T-helper 1 cell treated with Interleukin-12 subunit alpha and Interleukin-12 subunit beta and Interleukin-4 antibody, amounts not matched to agents 30 ng/mL and 1 ng/mL, for 36 hours (primary cell): ENCODE results near the gene C3orf49. TPM values are rescaled to one million over a fixed set of nuclear protein-coding genes. Genes with fewer than 3 reads are reported as not detected.

Experiments used
- intact Hi-C: fragments of 100-400 bp; cut with micrococcal nuclease; formaldehyde crosslinking; loops from one replicate; pipeline ENCODE4 v1.15.1; 2024
- total RNA-seq: library from RNA; stranded (reverse); gene quantifications from 2 replicates; pipeline ENCODE4 v1.2.3, GENCODE V29; 2022

Gene C3orf49, protein sequence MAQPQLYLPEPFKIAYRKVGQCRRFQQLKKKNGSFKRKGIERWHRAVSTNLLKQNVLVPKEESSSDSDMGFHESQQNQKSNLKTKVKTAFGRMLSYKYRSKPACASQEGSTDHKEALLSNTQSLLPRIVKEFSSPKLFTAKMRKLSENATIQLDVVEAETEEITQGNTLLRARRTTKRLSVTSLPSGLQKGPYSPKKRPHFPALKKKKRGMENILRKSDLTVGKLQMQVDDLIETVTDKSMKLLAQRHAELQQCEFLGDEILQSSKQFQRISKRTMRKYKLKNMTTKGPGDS
- total RNA-seq, result not detected in 2 replicates

DNA sequence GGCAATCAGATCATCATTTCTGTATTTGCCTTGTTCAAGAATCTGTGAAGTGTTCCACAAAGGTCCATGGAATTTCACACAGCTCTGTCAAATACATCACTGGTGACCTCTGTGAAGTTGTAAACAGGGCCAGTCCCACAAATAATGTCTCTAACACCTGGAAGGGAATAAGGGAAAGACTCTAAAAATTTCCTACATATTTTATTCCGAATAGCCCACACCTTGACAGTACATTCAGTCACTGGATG, at the start of gene C3orf49:
TSS of gene C3orf49 (plus strand) at position 149 of the 248 bp plus-strand sequence. CDS start 173 bp downstream, outside the sequence.
- intact Hi-C loops, result loop anchor here (10.0 kb wide), 1 partner anchor 1484 kb away; no protein-coding TSS in a partner anchor

DNA sequence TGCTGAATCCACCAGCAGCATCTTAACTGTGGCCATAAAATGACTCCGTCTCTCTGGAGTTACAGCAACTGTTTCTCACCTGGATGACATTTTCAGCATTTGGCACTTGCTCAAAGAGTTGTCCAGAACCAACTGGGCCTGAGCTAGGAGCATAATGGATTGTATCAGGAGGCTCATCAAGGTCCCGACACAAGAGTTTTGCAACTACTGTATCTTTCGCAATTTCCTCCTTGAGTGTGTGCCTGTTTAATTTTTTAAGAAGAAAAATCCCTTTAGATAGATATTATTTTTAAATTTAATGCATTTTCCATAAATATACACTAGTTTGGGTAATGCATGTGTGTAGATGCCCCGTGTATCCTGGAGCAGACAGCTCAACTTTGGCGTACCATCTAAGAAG, 44.3 kb upstream of the C3orf49 start:
- intact Hi-C loops, result no loop called here

DNA sequence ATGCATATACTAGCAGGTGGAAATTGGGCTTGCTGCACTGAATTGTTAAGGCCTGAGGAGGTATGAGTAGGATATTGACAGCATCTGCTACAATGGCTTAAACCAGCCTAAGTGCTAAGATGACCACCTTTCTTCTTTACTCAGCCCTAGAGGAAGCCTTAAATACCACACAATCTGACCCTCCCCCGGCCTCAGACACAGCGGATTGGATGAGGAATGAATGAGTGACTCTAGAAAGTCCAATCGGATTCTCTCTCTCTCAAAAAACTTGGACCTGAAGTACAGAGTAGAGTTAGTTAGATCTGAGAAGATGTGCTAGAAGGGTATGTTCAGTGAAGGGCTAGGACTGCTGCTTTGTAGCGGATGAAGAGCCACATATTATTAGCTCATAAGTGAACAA, 39.9 kb upstream of the C3orf49 start:
- intact Hi-C loops, result no loop called here

DNA sequence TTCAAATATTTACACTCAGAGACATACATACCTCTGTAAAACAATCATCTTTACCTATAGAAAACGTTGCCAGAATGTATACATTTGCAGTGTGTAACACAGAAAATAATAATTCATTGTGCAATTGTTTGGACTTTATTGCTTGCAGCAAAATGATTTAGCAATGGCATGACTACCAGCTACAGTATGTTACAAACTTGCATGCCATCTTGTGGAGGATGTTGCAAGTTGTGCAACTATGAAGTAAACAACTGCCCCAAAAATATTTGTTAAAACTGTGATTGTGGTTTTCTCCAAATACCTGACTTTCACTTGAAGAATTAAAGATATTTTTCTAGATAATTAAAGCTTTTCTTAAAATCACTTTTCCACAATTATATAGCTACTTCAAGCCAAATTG, 27.1 kb upstream of the C3orf49 start:
- intact Hi-C loops, result no loop called here

DNA sequence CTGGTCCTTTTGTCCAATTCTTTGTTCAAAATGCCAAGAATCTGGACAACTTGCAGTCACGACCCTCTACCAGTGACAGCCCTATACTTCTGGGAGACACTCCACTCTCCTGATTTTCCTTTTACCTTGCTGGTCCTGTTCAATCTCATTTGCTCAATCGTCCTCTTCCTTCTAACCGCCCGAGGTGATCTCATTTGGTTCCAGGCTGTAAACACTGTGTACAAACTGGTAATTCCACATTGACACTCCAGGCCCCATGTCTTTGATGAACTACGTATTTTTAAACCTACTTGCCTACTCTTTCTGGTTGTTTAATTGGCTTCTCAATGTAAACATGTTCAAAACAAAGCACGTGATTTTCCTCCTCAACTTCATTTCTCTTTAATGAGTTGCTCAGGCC, 23.7 kb upstream of the C3orf49 start:
- intact Hi-C loops, result no loop called here

DNA sequence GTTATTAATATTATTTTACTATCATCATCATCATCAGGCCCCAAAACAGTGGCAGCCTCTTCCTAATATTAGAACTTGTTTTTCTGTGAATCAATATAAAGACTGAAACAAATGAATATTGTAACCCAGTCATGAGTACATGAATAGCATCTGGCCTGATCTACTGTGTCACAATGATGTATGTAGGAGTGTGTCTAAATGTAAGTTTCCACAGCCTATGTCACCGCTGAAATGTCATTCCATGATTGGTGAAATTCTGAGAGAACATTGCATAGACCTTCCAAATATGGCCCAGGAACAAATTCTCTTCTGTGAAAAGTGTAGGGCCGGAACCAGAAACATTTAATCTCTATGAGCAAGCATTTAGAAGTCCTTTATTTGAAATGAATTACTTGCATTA, 20.6 kb upstream of the C3orf49 start:
- intact Hi-C loops, result no loop called here

DNA sequence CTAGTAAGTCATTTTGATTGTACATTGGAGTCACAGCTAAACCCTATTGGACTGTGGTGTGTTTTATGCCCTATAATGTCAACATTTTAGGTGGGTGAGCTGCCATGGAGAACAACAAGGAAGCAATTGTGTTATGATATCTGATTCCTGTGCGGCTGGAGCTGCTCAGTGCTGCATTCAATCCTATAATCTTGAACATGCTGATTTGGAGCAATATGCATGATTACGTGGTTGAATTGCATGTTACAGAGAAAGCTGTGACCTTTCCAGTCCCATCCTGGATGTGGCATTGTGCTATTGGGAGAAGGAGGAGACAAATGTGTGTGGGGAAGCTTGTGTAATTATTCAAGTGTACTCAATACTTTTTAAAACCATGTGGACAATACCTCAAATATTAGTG, 20.1 kb upstream of the C3orf49 start:
- intact Hi-C loops, result no loop called here

DNA sequence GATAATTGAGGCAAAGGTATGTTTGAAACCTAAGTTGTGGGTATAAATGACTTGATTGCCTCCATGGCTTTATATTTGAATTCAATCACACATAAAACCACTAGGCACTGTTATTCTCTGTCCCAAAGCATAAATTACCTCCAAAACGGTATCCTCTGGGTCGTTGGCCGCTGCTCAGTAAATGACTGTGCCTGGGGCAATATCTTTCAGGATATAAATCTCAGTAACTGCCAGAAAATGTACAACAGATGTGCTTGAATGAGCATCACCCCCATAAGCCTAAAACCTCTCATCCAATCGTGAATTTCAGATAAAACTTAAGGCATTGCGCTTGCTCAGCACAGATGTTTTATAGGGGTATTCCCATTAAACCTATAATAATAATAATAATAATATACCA, 19.0 kb upstream of the C3orf49 start:
- intact Hi-C loops, result no loop called here

DNA sequence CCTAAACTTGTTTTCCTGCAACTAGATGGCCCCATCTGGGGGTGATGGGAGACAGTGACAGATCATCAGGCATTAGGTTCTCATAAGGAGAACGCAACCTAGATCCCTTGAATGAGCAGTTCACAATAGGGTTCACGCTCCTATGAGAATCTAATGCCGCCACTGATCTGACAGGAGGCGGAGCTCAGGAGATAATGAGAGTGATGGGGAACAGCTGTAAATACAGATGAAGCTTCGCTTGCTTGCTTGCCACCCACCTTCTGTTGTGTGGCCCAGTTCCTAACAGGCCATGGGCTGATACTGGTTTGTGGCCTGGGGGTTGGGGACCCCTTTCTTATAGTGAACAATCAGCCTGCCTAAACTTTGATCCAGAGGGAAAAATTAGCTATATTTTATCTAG, 15.2 kb upstream of the C3orf49 start:
- intact Hi-C loops, result no loop called here

DNA sequence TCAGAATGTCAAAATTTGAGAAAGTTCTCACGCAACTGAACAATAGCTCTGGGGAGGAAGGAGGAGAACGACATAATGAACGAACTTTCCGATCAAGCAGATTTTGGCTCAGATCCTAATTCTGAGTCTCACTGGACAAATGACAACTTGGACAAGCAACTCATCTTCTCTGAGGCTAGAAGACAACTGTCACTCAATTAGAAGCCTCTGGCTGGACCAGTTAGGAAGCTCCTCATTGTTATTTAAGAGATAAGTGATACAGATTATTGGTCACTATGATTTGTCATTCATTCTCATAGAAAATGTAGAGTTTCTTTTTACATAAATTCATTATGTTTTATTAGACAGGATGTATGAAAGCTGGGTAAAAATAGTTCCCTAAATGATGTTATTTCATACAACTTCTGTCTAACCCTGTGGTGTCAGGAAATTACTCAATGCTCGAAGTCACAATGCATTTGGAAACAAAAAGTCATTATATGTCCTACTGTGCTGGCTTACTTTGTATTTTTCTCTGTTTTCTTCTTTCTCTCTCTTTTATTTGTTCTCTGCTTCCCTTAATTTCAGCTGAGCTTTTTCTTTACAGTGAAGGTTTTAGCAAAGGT, 11.0 kb upstream of the C3orf49 start:
- intact Hi-C loops, result no loop called here

DNA sequence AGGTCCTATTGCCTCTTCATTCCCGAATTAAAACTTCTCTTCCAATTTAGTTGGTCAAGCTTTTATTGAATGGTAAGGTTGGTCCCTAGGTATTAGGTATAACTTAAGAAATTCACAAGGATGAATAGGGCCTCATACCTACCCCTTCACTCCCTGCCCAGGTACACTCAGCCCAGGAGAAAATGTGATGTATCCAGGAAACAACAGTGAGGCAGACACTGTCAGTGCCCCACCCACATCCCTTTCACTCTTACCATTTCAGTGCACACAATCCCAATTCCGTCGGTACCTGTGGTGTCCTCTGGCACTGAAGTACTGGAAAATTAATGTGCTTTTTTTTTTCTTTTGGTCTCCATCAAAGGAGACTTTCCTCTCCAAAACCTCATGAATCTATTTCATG, 10.5 kb upstream of the C3orf49 start:
- intact Hi-C loops, result no loop called here

DNA sequence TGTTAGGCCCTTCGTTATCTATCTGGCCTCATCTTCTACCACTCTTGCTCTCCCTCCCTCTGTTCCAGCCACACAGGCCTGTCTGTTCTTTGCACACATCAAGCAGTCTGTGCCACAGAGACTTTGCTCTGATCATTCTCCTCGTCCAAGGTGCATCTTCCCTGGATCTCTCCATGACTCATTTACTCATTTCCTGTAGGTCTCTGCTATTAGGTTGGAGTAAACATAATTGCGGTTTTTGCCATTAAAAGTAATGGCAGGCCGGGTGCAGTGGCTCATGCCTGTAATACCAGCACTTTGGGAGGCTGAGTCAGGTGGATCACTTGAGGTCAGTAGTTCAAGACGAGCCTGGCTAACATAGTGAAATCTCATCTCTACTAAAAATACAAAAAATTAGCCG, 9.5 kb upstream of the C3orf49 start:
- intact Hi-C loops, result loop anchor here (10.0 kb wide), 1 partner anchor 1475 kb away; no protein-coding TSS in a partner anchor

DNA sequence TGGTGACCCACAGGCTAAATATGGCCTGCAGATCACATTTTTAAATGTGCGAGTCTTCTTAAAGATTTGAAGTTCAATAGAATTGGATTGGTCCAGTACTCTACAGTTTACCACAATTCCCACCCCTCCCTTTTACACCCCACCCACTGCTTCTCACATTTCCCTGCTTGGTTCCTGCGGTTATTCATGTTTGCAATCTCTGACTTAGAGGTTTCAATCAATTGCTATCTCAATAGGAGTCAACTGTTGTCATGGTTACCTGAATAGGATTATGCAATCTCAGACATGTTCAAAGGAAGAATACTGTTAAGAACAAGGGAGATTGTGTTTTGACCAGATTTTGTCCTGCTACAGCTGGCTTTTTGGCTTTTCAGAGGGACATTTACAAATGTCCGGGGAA, 4.9 kb upstream of the C3orf49 start:
- intact Hi-C loops, result loop anchor here (10.0 kb wide), 1 partner anchor 1479 kb away; no protein-coding TSS in a partner anchor

DNA sequence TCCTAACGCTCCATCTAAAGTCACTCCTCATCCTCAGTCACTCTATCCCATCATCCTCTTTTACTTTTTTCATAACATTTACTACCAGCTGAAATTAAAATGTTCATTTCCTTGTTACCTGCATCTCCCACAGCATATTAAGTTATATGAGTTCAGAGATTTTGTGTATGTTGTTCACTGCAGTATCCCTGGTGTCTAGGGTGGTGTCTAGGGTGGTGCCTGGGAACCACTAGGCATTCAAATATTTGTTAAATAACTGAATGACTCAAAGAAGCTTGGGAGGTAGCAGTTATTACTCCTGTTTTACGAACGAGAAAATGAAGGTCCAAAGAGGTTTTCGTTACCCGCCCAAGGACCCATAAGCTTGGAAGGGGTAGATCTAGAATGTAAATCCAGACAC, 1.9 kb upstream of the C3orf49 start:
- intact Hi-C loops, result loop anchor here (10.0 kb wide), 1 partner anchor 1482 kb away; no protein-coding TSS in a partner anchor

DNA sequence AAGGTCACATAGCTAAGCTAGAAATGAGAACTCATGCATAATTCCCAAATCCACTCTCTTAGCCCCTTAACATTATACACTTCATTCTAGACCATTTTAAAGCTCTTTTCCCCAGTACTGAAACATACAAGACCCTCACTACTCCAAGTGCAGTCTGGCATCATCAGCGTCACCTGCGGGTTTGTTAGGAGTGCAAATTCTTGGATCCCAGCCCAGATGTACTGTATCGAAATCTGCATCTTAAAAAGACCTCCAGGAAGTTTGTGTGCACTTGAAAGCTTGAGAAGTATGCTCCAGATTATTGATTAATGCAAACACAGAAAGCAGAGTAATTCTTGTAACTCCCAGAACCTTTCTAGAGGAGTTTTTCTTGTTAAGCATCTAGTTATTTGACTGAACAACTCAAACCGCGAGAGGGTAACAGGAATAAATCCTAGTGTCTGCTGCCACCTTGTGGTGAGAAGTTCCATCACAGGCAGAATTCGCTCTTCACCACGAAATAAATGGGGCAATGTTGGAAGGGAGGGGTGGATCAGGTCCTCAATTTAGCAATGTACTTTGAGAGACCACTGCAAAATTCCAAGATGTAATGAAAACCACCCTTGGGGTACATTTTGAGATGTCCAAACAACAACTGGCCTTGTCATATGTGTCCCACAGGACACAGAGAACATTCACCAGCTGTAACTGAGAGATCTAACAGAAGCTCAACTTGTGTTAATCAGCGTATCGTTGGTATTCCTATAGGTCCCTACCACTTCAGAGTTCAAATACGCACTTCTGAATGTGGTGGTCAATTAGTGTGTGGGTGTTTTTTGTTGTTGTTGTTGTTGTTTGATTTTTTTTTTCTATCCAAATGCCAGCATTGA, 583 bp upstream of the C3orf49 start:
- intact Hi-C loops, result loop anchor here (1.0 to 10.0 kb wide), 3 partner anchors 469 to 1484 kb away; no protein-coding TSS in a partner anchor

DNA sequence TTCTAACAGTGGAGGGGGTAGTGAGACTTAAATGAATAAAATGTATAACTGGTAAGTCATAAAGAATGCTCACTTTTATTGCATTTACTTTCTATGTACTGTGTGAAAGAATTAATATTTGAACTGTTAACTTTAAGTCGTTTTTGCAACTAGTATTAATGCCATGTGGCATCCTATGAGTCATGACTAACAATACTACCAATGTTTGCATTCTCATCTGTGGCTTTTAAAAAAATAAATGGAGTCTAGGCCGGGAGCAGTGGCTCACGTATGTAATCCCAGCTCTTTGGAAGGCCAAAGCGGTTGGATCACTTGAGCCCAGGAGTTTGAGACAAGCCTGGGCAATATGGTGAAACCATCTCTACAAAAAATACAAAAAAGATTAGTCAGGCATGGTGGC, 5.2 kb downstream of the C3orf49 start:
- intact Hi-C loops, result no loop called here

DNA sequence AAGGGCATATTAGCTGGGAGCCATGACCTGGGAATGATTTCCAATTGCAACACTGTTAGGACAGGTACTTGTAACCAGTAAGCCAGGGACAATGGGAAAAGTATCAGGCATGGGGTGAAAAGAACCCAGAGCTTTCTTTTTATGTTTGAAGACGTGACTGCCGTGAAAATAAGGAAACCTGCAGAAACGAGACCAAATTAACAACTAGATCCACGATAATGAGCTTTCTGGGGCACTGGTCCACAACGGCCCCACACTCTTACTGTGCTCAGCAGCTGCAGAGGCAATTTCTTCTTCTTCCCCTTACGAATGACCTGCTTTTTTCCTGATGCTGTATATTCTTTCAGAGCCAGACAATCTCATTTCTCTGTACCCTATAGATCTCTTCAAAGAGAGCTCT, 11.4 kb downstream of the C3orf49 start:
- intact Hi-C loops, result no loop called here

DNA sequence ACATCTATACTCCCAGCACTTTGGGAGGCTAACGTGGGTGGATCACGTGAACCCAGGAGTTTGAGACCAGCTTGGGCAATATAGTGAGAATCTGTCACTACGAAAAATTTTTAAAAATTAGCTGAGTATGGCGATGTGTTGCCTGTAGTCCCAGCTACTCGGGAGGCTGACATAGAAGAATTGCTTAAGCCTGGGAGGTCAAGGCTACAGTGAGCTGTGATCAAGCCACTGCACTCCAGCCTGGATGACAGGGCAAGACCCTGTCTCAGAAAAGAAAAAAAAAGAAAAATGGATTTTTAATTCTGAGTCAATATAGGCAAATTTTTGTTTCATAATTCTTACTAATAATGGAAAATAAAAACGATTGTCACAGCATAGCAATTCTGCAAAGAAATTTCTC, 13.3 kb downstream of the C3orf49 start:
- intact Hi-C loops, result no loop called here

DNA sequence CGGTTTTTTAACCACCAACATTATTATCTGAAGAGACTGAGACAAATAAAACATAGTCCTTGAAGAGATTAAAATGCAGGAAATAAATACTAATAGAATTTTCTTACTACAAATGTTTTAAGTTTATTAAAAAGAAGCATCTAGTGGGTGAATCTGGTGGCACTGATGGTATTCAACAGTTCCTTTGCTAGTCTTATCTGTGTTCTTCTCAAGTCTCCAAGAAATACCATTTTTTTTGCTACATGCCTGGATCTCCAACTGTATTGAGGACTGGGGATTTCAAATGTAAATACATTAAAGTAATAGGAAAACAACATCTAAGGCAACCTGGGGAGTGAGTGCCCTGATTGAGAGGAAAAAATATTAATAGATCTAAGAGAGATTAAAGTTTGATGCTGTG, 22.6 kb downstream of the C3orf49 start:
- intact Hi-C loops, result no loop called here

DNA sequence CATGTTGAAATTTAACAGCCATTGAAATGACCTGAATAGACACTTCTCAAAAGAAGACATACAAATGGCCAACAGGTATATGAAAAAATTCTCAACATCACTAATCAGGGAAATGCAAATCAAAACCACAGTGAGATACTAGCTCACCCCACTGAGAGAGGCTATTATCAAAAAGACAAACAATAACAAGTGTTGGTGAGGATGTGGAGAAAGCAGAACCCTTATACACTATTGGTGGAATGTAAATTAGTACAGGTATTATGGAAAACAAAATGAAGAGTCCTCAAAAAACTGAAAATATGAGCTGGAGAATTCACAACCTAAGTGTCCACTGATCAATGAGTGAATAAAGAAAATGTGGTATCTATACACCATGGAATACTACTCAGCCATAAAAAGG, 23.0 kb downstream of the C3orf49 start:
- intact Hi-C loops, result no loop called here

DNA sequence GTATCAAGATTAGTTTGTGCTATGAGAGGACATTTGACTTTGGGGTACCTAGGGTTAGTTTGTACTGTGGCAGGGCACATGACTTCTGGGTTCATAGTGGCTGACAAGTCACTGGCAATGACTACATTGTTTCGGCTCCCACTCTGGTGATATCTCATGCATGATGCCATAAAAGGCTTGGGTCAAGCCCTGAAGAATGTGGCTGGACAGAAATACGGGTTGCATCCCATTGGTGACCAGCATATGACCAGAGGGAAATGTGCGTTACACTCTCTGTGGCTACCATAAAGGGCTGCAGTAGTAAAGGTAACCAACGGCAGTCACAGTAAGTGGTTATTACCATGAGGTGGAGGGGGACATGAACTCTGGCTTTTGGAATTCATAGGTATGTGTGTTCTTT, 26.1 kb downstream of the C3orf49 start:
- intact Hi-C loops, result no loop called here

DNA sequence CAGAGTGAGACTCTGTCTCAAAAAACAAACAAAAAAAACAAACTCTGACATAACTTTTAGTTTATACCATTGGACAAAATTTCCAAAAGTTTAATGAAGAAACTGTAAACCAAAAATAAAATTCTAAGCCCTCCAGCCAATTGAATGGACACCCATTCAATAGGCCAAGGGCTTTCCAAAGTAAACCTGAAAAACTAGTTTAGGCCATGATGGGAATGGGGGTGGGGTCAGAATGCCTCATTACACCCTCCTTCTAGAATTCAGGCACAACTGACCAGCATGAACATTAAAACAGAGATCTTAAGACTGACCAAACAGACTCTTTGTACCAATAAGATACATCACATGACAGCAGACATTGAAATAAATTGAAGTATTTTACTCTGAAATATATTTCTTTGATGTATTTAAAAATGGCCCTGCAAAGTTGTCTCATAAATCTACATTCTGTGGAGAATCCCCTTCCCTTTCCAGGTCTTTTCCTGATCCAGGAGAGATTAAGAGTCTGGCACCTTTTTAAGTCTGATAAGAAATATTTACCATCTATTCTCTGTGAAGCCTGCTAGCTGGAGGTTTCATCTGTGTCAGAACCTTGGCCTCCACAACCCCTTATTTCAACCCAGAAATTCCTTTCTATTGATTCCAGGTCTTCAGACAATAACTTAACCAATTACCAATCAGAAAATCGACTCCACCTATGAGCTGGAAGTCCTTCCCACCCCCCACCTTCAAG, 28.8 kb downstream of the C3orf49 start:
- intact Hi-C loops, result no loop called here
